HG03378 (cell line): Measurements from ENCODE around the gene PTPRK.

Experiments used
- ATAC-seq: cut with Tn5 transposase; IDR thresholded peaks from one replicate; pipeline ENCODE4 v1.9.1; 2021; ENCODE audit warnings: mild to moderate bottlenecking, moderate library complexity; ENCODE audit not compliant: unreplicated experiment

Gene PTPRK

GRCh38 chr6:128395596-128395995 lies 124.8 kb downstream of the PTPRK start:
- no peak for ATAC-seq

DNA sequence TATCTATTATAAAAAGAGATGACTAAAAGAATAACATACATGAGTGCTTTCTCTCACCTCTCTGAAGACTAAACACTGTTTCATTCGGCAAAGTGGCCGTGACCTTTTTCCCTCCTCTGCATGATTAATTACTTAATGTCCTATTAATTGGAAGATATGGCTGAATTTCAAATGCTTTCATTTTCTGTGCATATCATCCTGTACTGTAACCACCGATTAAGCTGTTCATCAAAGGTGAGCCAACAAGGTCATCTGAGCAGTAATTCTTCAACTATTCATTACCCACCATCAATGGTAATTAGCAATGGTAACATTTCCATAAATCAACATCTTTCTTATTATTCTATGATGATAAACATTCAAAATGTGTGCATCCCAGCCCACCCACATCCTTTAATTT lies 125.2 kb downstream of the PTPRK start:
- no peak for ATAC-seq

- ATAC-seq, result no peak
These were observed 126.2 kb downstream of the PTPRK start for GRCh38 chr6:128394167-128394566.

GRCh38 chr6:128389820-128390534 lies 130.4 kb downstream of the PTPRK start:
- no peak for ATAC-seq

DNA sequence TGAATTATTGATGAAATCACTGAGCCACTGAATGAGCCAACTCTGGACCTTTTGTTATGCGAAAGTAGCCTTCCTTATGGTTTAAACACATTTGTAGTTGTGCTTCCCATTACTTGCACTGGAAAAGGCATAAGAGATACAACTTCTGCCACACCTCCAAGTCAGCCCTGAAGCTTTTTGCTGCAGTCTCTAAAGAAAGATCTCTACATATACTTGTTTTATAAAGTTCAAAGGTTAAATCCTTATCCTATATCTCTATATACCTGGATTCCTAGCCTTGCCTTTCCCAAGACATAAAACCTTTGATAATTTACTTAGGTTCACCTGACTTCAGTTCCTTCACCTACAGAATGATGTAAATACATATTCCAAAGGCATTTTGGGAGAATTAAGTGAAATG lies 132.0 kb downstream of the PTPRK start:
- ATAC-seq, result no peak

- ATAC-seq, result no peak
These were observed 139.5 kb downstream of the PTPRK start for GRCh38 chr6:128380891-128381290.

- ATAC-seq, result no peak
These were observed 140.8 kb downstream of the PTPRK start for GRCh38 chr6:128379577-128379976.

- ATAC-seq, result no peak
These were observed 143.4 kb downstream of the PTPRK start for GRCh38 chr6:128376952-128377503.

DNA sequence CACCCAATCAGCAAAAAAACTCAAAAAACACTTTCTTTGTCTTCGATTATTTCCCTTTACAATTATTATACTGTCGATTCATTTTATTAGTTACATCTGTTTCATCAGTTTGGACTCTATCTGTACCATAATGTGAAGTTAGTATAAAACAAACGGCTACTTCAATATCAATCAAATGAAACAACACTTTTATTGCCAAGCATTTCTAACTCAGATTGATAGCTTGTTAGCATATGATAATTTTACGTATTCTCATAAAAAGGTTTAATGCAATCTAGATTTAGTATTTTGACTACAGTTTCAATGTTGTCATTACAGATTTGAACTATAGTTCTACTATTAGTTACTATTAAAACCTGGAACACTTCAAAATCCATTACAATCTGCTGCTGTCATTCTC lies 149.3 kb downstream of the PTPRK start:
- no peak for ATAC-seq

DNA sequence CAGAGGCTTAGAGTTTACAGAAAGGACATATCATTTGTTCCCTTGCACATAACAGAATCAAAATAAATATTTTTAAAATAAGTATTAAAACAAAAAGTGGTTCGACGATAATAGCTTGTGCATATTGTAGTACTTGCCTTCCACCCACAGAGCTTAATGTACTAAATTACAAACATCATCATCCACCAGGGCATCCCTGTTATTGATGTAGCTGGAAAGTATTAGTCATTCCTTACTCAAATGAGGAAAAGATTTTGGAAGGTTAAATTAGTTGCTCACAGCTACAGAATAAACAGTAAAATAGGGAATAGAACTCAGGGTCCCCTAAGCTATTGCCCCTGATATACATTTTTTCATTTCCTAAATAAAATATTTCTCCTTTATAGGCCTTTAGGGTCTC lies 150.3 kb downstream of the PTPRK start:
- ATAC-seq, result no peak

DNA sequence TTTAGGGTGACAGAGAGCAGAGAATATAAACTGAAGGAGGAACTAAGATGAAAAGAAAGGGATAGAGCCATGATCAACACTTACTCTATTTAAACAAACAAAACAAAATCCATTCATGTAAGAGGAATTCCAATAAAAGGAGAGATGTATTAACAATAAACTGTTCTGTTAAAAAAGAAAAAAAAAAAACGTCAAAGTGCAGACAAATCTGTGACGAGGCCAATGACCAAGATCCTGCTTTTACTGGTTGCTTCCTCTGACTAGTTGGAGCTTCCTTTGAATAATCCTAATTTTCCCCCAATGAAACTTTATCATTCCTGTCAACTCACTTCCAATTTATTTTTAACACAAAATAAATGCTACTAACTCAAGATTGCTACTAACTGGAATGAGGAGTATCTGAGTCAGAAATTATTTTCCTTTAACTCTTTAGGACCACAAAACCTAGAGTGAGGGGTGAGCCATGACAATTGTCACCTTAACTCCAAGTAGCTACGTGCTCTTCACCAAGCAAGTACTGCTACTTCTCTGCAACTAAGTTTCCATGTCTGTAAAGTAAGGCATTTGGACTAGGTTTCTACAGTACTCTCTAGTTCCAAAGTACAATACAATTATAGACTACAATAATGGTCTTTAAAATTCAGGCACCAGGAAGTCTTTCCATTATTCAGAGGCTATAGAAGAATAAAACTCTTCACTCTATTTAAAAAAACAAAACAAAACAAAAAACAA lies 152.0 kb downstream of the PTPRK start:
- ATAC-seq, result no peak

DNA sequence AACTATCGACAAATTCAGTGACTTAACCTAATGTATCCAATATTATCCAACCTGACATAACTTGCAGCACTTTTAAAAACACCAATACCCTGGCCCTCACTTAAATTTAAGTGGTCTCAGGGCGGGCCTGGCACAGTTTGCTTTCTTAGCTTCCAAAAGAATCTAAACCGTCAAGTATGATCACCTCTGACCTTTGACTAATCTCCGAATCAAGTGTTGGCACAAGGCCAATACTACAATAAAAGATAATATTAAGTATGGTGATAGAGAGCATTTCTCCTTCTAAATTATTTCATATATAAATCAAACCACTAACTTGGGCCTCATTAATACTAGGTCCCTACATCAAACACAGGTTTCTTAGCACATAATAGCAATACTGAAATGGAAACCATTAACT lies 153.0 kb downstream of the PTPRK start:
- no peak for ATAC-seq

- no peak for ATAC-seq
These were observed 154.8 kb downstream of the PTPRK start for GRCh38 chr6:128365520-128366160.

DNA sequence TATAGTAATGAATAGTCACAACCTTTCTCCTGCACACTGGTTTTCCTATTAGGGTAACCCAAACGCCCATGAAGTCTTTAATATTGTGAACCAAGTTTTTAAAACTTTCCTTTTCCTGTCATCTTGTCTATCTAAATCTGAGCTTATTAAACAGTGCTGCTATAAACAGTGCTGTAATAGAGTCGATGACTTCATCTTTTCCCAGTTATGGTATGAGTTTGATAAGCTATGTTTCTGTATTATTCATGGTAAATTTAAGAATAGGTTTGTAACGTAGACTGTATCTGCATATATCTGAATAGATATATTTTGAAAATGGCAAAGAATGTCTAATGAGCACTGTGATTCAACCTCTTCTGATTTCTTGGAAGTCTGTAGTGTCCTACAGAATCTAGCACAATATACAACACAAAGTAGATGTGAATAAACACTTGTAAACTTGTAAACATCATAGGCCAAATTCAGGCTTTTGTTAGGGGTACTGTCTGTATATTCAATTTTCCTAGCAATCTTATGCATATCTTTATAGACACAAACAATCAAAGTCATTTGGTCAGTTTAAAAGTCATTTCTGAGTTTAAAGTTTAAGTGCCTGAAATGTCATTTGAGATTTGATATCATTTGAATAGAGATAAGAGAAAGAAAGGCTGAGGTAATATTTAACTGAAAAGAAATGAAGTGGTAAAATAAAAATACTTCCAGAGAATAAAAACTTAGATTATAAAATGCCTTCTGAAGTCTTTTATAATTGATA lies 155.5 kb downstream of the PTPRK start:
- ATAC-seq, result no peak

DNA sequence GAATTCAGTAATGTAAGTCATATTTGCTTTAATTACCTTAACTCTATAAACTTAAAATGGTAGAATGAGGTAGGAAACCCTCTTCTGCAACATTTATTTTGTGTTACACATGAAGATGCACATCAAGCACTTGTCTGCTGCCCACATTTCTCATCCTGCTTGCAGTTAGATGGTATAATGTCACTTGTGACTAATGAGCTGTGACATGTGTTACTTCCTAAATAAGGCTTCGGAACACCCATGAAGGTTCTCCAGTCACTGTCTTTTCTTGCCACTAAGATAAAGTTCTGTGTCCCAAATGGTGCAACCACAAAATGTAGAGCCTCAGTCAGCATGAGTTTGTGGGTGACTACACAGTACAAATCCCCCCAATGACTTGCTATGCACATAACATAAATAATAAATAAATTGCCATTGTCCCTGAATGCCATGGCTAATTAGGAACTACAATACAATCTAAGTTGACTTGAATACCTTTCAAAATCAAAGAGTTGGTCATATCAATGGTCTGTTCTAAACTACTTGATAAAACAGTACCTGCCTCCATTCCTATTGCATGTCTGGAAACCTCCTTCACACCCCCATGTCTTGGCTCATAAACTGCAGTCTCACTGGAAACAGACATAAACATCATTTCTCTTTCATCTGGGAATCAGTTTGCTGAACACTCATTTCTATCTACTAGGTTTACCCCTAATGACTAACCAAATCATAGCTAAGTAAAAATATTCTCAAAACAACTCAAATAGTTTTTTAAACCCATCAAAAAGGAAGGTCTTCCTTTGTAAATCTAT lies 157.2 kb downstream of the PTPRK start:
- ATAC-seq, result no peak

DNA sequence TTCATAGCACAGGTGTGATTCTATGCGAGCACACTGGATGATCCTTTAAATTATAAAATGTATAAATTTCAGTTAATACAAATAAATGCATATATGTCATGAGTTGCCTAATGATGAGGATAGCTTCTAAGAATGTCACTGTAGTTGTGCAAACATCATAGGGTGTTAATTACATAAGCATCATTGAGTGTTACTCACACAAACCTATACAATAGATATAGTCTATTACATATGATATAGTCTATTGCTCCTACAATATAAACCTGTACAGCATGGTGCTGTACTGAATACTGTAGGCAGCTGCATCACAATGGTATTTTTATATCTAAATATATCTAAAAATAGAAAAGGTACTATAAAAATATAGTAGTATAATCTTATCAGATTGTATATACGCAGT lies 159.0 kb downstream of the PTPRK start:
- no peak for ATAC-seq

DNA sequence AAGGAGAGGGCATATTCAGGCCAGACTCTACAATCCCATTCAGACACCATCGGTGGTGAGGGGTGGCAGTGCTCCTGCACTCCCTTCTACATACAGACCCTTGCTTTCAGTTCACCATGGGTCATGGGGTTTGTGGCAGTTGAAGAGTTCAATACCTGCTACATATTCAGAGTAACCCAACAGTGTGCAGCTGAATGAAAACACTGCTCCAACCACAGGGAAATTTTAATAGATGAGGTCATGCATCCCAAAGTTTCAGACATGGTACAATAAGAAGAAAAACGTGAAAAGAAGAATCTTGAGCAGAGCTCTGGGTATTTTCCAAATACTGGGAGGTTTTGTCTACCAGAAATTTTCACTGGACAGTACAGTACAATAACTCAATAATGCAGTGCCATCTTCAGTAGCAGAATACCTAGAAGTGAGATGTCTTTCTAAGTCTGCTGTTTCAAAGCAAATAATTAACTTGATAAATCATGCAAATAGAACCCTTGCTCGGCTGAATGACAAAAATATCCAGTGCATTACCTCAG lies 162.1 kb downstream of the PTPRK start:
- no peak for ATAC-seq

- ATAC-seq, result no peak
These were observed 162.8 kb downstream of the PTPRK start for GRCh38 chr6:128357392-128358130.

GRCh38 chr6:128352366-128352765 lies 168.0 kb downstream of the PTPRK start:
- ATAC-seq, result no peak

GRCh38 chr6:128351255-128351514 lies 169.2 kb downstream of the PTPRK start:
- ATAC-seq, result no peak
